Transverse colon (tissue), 4 donors: ENCODE data around the gene MFRP.

ENCODE experiments used
- POLR2AphosphoS5 ChIP-seq, 3 donors: sonication (generic); formaldehyde crosslinking; IDR thresholded peaks; one replicate each; pipeline ENCODE4 v1.6.1; 2016; ENCODE audit warnings: antibody characterized with exemption in 3 of 3
- TF ChIP-seq, protein P1 (sequence below), 5 experiments: fragments of 200-600 bp in 3 of 5; fragments of 450-650 bp in 2 of 5; sonication (generic) in 3 of 5; IDR thresholded peaks; 1 replicate in 2 of 5; 2 replicates in 3 of 5; pipeline ENCODE4 v1.5.1; 2016 to 2017; ENCODE audit warnings: antibody characterized with exemption in 5 of 5, inconsistent platforms in 3 of 5, mild to moderate bottlenecking in 2 of 5, moderate library complexity in 1 of 5

DNA sequence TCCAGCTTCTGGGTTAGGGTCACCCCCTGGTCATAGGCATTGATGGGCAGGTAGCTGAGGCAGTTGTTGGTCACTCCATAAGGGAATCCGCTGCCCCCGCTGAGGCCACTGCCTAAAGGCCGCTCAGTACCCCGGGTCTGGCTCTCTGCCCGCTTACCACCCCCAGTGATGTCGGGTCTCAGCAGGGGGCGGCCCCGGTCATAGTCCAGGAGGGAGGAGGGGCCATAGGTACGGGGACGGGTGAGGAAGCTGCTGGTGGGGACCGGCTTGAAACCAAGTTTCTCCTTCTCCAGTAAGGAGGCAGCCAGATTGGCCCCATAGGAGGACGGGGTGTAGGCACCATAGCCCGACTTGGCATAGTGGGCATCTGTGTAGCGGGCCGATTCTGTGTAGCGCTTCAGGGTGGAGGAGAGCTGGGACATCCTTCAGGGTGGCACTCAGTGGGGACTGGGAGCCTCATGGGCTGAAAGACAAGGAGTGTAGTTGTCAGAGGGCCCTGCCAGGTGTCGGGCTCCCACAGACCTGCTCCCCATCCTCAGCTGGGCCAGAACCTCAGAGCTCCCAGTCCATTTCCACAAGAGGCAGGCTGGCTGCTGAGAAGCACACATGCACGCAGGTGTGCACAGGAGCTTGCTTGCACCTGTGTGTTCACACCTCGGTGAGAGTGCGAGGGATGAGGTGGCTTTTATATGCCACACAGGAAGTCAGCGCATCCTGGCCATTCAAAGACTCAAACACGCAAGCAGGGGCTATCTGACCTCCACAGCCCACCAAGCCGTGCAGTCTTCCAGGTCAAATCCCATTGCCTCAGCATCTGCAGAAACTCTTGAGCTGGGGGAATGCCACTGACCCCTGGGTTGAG lies 26.8 kb upstream of the MFRP start:
- TF ChIP-seq, protein P1, sequence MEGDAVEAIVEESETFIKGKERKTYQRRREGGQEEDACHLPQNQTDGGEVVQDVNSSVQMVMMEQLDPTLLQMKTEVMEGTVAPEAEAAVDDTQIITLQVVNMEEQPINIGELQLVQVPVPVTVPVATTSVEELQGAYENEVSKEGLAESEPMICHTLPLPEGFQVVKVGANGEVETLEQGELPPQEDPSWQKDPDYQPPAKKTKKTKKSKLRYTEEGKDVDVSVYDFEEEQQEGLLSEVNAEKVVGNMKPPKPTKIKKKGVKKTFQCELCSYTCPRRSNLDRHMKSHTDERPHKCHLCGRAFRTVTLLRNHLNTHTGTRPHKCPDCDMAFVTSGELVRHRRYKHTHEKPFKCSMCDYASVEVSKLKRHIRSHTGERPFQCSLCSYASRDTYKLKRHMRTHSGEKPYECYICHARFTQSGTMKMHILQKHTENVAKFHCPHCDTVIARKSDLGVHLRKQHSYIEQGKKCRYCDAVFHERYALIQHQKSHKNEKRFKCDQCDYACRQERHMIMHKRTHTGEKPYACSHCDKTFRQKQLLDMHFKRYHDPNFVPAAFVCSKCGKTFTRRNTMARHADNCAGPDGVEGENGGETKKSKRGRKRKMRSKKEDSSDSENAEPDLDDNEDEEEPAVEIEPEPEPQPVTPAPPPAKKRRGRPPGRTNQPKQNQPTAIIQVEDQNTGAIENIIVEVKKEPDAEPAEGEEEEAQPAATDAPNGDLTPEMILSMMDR (IDR thresholded peaks at IDR 0.05), result no peak
- TF ChIP-seq POLR2AphosphoS5 (IDR thresholded peaks at IDR 0.05), result no peak
